ENCODE data around the gene THSD4.

- no peak for TF ChIP-seq CTCF (IDR thresholded peaks at IDR 0.05)
- no peak for TF ChIP-seq POLR2AphosphoS5 (IDR thresholded peaks at IDR 0.05; ENCODE audit: low read depth, low read length)
- TF ChIP-seq SIN3A (IDR thresholded peaks at IDR 0.05; ENCODE audit: borderline replicate concordance, insufficient read depth, low read depth, low read length): no peak
- no peak for TF ChIP-seq TCF7L2 (IDR thresholded peaks at IDR 0.05; ENCODE audit: low read depth, low read length)
- no peak for TF ChIP-seq REST (IDR thresholded peaks at IDR 0.05; ENCODE audit: insufficient read depth in 1 of 2, low read depth in 2 of 2, low read length in 1 of 2)
These were observed 3.3 kb upstream of the THSD4 start for GRCh38 chr15:71111950-71112349.
